Lower lobe of right lung (tissue), 2 donors: ENCODE data around the gene TENT4A. TPM values are rescaled to one million over a fixed set of nuclear protein-coding genes. Genes with fewer than 3 reads are reported as not detected.

ENCODE experiments used
- ATAC-seq, 2 donors: fragments of 200-7000 bp; cut with Tn5 transposase; one replicate each; pipeline ENCODE4 v1.9.1; 2020 to 2022; ENCODE audit warnings: mild to moderate bottlenecking in 2 of 2, moderate library complexity in 2 of 2
- DNase-seq: peaks from one replicate; pipeline ENCODE4 v3.0.0-alpha.2; 2020
- H3K27ac ChIP-seq: fragments of 200-600 bp; one replicate; pipeline ENCODE4 v1.8.0; 2022
- H3K27me3 ChIP-seq: fragments of 200-600 bp; one replicate; pipeline ENCODE4 v1.8.0; 2022; ENCODE audit warnings: low read depth
- H3K36me3 ChIP-seq: fragments of 200-600 bp; one replicate; pipeline ENCODE4 v1.8.0; 2022; ENCODE audit warnings: mild to moderate bottlenecking
- H3K4me1 ChIP-seq: fragments of 200-600 bp; one replicate; pipeline ENCODE4 v1.8.0; 2022
- H3K4me3 ChIP-seq: fragments of 200-600 bp; one replicate; pipeline ENCODE4 v1.8.0; 2022; ENCODE audit warnings: mild to moderate bottlenecking
- H3K9me3 ChIP-seq: fragments of 200-600 bp; one replicate; pipeline ENCODE4 v1.8.0; 2022
- intact Hi-C: fragments of 100-400 bp; cut with DNase I; formaldehyde crosslinking; loops from one replicate; pipeline ENCODE4 v1.11.0; 2022
- total RNA-seq: library from RNA; stranded (reverse); fragmentation: NEBNext Ultra II Directional; extraction: Animal tissue kit (Norgen Biotek cat#: 25700); gene quantifications from one replicate; pipeline ENCODE4 v1.2.1, GENCODE V29; 2021
- TF ChIP-seq, protein P1 (sequence below): fragments of 200-600 bp; IDR thresholded peaks from one replicate; pipeline ENCODE4 v1.8.0; 2022; ENCODE audit warnings: antibody characterized with exemption, mild to moderate bottlenecking
- donor health status: DM: no; HTN: yes; CAD: no; lungs with severe emphysema.

TENT4A gene
- total RNA-seq, 1 donor from 2014 or later = 24.1 TPM

DNA sequence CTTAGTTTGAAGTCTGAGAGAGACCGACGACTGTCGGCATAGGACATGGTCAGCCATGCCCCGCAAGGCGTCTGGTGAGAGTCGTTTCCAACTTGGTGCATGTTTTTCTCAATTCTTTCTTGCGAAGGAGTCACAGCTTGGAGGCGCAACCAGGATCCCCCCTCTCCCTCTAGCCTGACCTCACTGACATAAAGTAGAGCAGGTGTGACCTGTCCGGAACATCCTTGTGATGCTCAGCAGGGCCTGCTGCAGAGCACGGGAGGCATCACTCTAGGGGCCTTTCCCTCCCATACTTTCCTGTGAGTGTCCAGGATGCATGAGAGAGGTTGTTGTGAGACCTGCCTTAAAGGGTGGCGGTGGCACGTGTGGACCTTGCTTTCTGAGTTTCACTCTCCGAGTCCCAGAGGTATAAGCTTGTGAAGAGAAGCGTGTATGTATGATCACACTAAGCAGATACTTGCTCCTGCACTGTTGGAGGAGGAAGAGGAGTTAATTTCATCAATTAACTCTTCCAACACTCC, 5.0 kb downstream of the TENT4A start:
- TF ChIP-seq, protein P1, sequence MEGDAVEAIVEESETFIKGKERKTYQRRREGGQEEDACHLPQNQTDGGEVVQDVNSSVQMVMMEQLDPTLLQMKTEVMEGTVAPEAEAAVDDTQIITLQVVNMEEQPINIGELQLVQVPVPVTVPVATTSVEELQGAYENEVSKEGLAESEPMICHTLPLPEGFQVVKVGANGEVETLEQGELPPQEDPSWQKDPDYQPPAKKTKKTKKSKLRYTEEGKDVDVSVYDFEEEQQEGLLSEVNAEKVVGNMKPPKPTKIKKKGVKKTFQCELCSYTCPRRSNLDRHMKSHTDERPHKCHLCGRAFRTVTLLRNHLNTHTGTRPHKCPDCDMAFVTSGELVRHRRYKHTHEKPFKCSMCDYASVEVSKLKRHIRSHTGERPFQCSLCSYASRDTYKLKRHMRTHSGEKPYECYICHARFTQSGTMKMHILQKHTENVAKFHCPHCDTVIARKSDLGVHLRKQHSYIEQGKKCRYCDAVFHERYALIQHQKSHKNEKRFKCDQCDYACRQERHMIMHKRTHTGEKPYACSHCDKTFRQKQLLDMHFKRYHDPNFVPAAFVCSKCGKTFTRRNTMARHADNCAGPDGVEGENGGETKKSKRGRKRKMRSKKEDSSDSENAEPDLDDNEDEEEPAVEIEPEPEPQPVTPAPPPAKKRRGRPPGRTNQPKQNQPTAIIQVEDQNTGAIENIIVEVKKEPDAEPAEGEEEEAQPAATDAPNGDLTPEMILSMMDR = no peak
- Histone ChIP-seq H3K4me3 (no peak overlapping the region), H3K27ac (no peak overlapping the region), H3K27me3 (no peaks in the 10 kb centered on the region), H3K9me3 (no peaks in the 10 kb centered on the region), H3K4me1 (peaks cover 83% of the 10 kb centered on the region), H3K36me3 (peaks cover 3% of the 10 kb centered on the region)
- no peak for ATAC-seq
- intact Hi-C loops = no loop called here
- DNase-seq = no peak

DNA sequence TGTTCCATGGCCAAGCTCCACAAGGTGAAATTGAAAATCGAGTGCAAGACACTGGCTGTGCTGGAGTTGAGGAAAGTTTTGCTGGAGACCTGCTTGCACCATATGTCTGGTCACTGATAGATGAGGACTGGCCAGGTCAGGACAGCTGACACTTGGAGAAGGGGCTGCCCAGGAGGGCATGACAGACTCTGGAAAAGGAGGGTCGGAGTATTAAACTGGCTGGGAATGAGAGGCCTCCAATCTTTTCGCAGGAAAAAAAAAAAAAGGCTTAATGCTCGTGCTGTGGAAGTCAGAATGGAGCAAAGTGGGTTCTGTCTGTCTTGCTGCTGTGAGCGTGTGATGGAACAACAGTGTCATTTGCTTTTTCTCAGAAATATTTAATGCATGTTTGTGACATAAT, 5.5 kb downstream of the TENT4A start:
- Histone ChIP-seq H3K27me3 (no peaks in the 10 kb centered on the region), H3K27ac (no peak overlapping the region), H3K9me3 (no peaks in the 10 kb centered on the region), H3K36me3 (peaks cover 3% of the 10 kb centered on the region), H3K4me1 (peaks cover 88% of the 10 kb centered on the region), H3K4me3 (no peak overlapping the region)
- intact Hi-C loops = no loop called here
- ATAC-seq = no peak
- no peak for DNase-seq
- TF ChIP-seq, protein P1 = no peak

DNA sequence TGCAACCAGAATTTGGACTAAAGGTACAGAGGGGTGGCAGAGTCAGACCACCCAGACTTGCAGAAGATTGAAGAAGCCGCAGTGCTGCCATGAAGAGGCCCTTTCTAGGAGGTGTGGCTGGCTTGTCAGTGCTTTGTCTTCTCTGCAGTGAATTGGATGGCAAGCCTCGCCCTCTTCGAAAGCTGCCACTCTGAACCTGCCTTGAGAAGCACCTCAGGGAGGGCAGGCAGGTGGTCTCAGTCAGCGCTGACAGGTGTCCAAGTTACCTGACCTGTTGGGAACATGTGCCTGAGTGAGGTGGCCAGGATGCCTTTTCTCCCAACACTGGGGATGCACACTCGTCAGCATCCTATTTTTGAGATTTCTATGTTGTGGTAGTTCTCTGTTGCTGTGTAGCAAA, 6.2 kb downstream of the TENT4A start:
- peaks cover 3% of the 10 kb centered on the region for H3K36me3 ChIP-seq
- no peak overlapping the region for H3K4me3 ChIP-seq
- H3K4me1 ChIP-seq = peaks cover 90% of the 10 kb centered on the region
- no peaks in the 10 kb centered on the region for H3K9me3 ChIP-seq
- no peak for ATAC-seq
- H3K27ac ChIP-seq = no peak overlapping the region
- no peak for DNase-seq
- no peaks in the 10 kb centered on the region for H3K27me3 ChIP-seq
- intact Hi-C loops = no loop called here
- TF ChIP-seq, protein P1 = no peak

DNA sequence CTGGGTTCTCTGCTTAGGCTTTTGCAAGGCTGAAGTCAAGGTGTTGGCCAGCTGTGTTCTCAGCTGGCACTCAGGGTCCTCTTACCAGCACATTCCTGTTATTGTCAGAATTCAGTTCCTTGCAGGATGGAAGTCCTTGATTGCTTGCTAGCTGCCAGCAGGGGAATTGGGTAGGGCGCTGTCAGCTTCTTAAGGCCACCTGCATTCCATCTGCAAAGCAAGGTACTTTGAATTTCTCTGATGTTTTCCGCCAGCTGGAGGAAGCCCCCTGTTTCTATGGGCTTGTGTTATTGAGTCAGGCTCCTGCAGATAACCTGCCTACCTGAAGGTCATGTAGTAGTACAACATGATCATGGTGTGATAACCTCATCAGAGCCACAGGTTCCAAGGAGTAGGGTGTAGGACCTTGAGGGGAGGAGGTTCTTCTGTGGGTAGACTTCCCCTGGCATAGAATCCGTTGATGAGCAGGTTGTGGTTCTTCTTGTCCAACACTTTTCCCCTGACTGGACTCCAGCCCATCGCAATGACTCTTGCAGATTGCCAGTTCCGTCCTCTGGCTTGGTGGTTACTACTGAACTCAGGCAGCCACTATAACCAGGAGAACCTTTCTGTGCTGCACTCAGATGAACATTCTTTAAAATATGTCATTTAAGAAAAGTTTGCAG, 6.8 kb downstream of the TENT4A start:
- intact Hi-C loops = no loop called here
- Histone ChIP-seq H3K9me3 (no peaks in the 10 kb centered on the region), H3K27me3 (no peaks in the 10 kb centered on the region), H3K27ac (no peak overlapping the region), H3K36me3 (peaks cover 3% of the 10 kb centered on the region), H3K4me3 (no peak overlapping the region), H3K4me1 (peaks cover 86% of the 10 kb centered on the region)
- ATAC-seq (peak in 1 of 2 donors; percentile 52), DNase-seq (no peak)
- TF ChIP-seq, protein P1 = no peak

DNA sequence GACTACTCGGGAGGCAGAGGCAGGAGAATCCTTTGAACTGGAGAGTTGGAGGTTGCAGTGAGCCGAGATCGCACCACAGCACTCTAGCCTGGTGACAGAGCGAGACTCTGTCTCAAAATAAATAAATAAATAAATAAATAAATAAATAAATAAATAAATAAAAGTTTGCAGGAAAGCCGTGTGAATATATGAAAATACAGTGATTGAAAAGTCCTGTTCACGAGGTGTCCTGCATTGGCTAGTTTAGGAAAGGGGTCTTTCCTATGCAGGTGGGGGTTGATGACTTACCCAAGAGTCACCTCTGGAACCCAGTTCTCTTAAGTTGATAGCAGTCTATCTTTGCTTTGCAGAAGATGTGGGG, 7.3 kb downstream of the TENT4A start:
- Histone ChIP-seq H3K9me3 (no peaks in the 10 kb centered on the region), H3K4me1 (peaks cover 81% of the 10 kb centered on the region), H3K4me3 (no peak overlapping the region), H3K27me3 (no peaks in the 10 kb centered on the region), H3K27ac (no peak overlapping the region), H3K36me3 (peaks cover 3% of the 10 kb centered on the region)
- DNase-seq (no peak), ATAC-seq (no peak)
- intact Hi-C loops = no loop called here
- TF ChIP-seq, protein P1 = no peak
